ENCODE measurements around the gene SLC6A3.

Gene SLC6A3

DNA sequence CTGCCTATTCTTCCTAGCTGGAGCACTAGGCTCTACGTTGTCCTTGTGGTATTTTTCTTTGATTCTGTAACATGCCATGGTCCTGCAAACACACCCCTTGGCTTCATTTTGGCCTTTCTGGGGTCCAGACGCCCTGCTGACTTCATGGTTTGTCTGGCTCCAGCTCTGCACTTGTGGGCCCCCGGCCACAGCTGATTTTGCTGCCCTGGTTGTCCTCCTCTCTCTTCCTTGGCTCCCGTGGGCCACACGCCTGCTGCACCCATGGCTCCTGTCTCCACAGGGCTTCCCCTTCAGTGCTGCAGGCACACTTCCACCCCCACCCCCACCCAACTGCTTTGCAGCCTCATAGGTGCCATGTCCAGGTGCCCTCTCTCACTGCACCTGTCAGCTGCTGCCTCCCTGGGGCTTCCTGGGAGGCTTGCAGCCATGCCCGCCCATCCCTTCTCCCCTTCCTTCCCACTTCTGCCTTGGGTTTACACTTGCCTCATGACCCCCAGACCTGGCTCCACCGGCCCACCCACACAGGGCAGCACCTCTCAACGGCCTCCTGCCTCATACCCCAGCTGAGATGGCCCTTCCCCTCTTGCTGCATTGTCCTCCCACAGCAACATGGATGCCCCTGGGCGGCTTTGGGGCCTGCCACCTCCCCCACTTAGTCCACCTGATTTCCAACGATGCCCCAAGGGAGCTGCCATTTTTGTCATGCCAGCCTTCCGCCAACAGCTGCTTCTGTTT is 25.6 kb downstream of the SLC6A3 start:
- no peak for DNase-seq (ENCODE audit: low spot score)

- no peak for DNase-seq (ENCODE audit: low spot score)
Measured at GRCh38 chr5:1418921-1419280, 26.3 kb downstream of the SLC6A3 start.

GRCh38 chr5:1418238-1418920 is 26.9 kb downstream of the SLC6A3 start:
- DNase-seq (ENCODE audit: low spot score), result no peak

GRCh38 chr5:1417586-1418225 is 27.5 kb downstream of the SLC6A3 start:
- no peak for DNase-seq (ENCODE audit: low spot score)

- no peak for DNase-seq (ENCODE audit: low spot score)
Measured at GRCh38 chr5:1416856-1417469, 28.3 kb downstream of the SLC6A3 start.

- DNase-seq (ENCODE audit: low spot score), result no peak
Measured at GRCh38 chr5:1415626-1416360, 29.4 kb downstream of the SLC6A3 start.

DNA sequence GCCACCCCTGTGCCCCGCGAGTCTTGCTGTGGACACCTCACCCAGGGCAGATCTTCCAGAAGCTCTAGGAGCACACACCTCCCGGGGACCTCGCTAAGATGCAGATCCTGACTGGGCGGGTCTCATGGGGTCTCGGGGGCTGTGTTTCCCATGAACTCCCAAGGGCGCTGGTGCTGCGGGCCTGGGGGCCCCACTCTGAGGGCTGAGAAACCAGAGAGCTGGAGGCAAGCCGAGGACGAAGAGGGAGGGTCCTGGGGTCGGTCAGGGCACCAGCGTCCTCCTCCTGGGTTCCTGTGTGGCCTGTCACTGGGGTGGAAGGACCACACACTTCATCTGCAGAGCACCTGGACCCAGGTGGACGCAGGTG is 30.2 kb downstream of the SLC6A3 start:
- DNase-seq (ENCODE audit: low spot score), result no peak

- no peak for DNase-seq (ENCODE audit: low spot score)
Measured at GRCh38 chr5:1414311-1415058, 30.8 kb downstream of the SLC6A3 start.

DNA sequence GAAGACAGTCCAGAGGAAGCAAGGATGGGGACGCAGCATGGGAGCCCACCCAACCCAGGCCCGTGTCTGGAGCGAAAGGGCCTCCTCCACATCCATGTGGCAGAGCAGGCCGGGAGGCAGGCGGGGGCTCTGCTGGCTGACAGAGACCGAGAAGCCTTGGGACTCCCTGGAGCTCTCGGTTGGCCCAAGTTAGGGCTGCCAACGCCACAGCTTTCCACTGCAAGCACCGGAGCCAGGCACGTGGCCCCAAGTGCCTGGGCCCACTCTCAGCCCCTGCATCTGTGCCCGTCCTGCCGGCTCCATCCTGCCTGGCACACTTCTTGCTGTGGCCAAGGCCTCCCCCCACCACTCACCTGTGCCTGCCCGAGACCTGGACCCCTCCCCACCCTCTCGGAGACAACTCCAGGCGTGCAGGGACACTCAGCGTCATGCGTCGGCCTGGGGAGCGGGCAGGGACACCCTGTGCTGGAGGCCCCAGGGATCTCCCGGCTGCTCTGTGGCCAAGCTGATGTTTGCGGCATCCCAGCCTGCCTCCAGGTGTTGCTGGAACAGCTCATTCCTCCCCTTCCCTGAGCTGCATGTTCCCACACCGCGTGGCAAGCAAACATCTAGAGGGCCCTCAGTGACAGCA is 31.5 kb downstream of the SLC6A3 start:
- DNase-seq (ENCODE audit: low spot score), result no peak

DNA sequence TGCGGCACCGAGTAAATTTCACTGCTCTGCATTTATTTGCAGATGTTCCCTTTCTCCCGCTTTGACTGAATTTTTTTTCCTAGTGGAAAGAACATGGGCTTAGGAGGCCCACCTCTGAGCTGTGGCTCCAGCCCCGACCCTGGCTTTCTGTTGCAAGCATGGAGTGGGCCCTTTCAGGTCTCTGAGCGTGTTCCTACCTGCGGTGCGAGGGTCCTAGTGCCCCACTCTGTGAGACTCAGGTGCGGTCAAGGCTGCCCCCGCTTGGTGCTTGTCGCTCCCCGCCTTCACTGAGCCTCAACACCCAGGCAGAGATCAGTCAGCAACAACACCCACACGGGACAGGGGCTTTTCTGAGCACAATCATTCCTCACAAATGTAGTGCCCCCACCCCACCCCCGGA is 32.0 kb downstream of the SLC6A3 start:
- DNase-seq (ENCODE audit: low spot score), result no peak

DNA sequence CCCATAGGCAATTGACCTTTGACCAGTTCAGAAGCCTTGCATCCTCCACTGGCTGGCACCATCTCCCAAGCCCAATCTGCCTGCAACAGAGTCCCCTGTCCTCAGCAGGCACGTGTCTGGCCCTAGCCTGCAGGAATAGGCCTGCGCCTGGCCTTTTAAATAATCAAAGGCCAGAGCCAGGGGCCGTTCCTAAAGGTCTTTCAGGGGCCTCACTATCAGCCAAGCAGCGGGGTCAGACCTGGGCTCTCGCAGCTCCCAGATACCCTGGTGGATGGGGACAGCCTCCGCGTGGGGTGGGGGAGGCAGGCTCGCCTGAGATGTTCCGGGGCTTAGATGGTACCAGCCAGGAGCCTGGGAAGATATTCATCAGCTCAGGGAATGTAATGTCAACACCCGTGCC is 32.6 kb downstream of the SLC6A3 start:
- DNase-seq (ENCODE audit: low spot score), result no peak

GRCh38 chr5:1412163-1412562 is 33.1 kb downstream of the SLC6A3 start:
- no peak for DNase-seq (ENCODE audit: low spot score)

- no peak for DNase-seq (ENCODE audit: low spot score)
Measured at GRCh38 chr5:1411099-1411498, 34.1 kb downstream of the SLC6A3 start.

- DNase-seq (ENCODE audit: low spot score), result no peak
Measured at GRCh38 chr5:1410156-1411014, 34.9 kb downstream of the SLC6A3 start.

DNA sequence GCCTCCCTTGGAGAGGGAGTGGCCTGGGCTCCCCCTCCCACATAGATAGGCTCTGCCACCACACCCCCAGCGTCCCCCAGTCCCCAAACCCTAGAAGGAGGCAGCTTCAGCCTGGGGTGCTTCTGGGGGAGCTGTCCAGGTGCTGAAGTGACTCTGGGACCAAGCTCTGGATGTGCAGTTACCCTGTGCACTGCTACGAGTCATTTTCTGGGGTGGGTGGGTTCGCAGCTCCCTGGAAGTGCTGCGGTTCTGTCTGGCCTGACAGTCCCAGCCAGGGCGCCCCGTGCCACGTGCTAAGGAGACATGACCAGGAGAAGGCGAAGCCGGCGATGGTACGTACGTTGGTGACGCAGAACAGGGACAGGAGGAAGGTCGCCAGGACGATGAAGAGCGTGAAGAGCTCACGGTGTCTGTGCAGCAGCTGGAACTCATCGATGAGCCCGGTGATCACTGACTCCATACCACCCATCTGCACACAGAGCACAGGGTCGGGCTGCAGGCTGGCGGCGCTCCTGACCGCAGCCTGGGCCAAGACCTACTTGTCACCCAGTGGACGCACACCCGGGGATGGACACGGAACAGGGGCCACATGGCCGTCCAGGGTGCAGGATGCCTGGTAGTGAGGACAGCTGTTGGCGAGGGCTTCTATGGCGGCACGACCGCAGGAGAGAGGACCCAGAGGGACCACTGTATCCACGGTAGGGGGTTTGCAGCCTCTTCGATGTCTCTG is 35.7 kb downstream of the SLC6A3 start:
- DNase-seq (ENCODE audit: low spot score), result no peak

DNA sequence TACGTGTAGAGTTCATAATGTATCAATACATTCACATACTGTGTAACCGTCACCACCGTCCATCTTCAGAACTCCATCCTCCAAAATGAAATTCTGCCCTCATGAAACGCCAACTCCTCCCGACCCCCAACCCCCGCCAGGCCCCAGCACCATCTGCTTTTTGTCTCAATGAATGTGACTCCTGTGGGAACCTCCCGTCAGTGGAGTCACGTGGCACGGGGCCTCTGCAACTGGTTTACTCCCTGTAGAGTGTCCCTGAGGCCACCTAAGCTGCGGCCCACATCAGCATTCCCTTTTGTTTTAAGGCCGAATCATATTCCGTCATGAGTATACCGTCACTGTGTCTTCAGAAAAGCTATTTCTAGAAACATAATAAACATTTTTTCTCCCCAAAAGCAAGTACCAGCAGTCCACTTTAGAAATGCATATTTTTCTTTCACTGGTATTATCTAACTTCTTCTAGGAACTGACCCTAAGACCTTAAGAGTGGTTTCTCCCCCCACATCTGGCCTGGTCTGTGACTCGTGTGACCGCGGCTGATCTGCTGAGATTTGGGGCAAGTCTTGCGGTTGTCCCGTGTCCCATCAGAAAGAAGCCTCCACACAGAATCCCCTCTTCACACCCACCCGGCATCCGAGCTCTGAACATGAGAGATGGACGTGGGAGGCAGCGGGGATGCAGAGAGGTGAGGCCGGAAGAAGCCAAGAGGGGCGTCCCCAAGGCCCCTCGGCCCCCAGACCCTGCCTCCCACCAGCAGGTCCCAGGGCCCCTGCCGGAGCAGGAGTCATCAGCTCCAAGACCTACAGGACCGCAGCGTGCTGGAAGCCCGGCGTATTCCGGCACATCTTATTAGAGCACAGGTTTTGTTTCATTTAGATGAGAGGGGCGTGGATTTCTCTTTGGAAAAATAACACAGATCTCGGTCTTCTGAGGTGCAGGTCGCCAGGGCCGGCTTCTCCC is 38.3 kb downstream of the SLC6A3 start:
- DNase-seq (ENCODE audit: low spot score), result no peak

DNA sequence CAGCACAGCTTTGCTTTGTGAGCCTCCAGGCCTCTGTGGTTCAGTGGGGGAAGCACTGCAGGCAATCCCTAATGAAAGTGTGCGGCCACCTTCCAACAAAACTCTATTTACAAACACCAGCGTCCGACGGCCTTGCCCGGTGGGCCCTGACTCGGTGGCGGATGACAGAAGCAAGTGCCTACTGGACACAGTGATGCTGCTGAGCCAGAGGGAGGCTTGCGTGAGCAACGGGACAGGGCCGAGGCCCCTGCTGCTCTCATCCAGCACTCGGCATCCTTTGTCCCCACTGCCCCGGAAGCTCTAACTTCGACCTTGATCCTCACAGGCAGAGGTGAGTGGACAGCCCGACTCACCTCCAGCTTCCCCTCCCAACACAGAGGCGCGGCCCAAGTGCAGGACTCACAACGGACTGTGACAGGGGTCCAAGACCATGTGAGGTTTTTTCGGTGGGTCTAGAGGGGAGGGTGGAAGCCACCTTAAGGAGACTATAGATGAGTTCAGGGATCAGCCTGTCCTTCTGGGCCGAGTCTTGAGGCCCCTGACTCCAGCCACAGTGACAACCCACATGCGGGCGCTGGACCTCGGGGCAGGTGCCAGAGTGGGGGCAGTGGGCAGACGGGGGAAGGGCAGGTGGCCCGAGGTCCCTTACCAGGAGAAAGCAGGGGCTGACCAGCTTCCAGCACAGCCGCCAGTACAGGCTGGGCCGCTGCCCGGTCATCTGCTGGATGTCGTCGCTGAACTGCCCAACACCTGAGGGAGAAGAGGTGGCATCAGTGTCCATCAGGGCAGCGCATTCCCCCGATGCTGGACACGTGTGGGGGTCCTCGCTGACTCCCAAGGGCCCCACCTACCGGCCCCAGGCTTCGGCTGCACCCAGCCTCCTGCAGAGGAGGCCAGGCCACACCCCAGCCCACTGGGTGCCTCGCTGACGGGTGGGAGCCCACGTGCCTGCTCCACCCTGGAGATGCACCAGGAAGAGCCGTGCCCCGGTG is 39.4 kb downstream of the SLC6A3 start:
- DNase-seq (ENCODE audit: low spot score), result no peak

Measured in pons (tissue), 1 donor.